Stimulated activated CD4-positive, alpha-beta T cell treated with anti-CD3 and anti-CD28 coated beads, Interleukin-4, amount 100 ng/mL, for 4 hours (primary cell): ENCODE results near the gene YAF2.
A peak's percentile ranks its signal among the peaks of the same experiment; 100 is the strongest.
"Not testable (repeated sequence)": the region's sequence is repeated elsewhere in the genome, so short reads cannot be mapped to it uniquely, and the experiment has no call there.

Experiments used
- DNase-seq, 2 experiments: peaks; one replicate each; pipeline ENCODE4 v3.0.0-alpha.2; 2020

YAF2 gene

DNA sequence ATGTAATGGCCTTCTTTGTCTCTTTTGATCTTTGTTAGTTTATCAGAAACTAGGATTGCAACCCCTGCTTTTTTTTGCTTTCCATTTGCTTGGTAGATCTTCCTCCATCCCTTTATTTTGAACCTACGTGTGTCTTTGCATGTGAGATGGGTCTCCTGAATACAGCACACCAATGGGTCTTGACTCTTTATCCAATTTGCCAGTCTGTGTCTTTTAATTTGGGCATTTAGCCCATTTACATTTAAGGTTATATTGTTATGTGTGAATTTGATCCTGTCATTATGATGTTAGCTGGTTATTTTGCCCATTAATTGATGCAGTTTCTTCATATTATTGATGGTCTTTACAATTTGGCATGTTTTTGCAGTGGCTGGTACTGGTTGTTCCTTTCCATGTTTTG lies 14.6 kb upstream of the YAF2 start:
- DNase-seq: not testable (repeated sequence)

DNA sequence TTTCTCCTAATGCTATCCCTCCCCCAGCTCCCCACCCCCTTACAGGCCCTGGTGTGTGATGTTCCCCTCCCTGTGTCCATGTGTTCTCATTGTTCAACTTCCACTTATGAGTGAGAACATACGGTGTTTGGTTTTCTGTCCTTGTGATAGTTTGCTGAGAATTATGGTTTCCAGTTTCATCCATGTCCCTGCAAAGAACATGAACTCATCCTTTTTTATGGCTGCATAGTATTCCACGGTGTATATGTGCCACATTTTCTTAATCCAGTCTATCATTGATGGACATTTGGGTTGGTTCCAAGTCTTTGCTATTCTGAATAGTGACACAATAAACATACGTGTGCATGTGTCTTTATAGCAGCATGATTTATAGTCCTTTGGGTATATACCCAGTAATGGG lies 11.0 kb upstream of the YAF2 start:
- not testable (repeated sequence) for DNase-seq

DNA sequence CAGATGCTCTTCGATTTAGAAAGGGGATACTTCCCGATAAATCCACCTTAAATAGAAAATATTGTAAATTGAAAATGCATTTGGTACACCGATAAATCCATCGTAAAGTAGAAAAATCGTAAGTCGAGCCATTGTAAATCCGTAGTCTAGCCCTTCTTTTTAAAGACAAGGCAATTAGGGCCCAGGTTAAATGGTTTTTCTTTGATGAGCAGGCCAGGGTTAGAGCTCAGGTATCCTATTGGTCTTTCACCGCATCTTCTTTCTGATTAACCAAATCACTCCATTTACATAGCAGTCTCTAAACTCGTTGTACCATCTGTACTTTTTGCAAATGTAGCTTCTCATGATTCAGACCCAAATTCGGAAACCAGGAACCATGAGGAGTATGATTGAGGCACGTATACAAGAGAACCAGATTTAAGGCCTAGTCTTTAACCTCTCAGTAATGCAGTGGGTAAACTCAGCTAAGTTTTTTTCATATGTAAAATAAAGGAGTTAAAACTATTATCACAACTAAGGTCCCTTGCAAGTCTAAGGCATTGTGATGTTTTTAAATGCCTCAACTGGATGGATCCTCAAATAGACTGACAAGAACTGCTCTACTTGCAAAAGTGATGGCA lies 2.2 kb upstream of the YAF2 start:
- DNase-seq: no peak

DNA sequence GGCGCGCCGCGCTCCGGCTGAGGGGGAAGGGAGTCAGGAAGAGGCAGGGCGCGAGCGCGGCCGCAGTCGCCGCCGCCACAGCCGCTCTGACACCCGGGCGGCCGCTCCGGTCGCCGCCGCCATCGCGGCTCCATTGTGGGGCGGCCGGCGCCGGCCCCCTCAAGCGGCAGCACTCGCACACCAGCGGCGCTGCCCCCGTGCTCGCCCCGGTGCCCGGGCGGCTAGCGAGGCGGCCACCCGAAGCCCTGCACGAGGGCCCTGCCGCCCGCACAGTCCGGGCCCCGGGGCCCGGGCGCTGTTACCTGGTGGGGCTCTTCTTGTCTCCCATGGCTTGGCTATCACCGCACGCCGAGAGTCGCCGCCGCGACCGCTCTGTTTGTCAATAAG lies 202 bp downstream of the YAF2 start:
- no peak for DNase-seq

- peak; percentile 56 to 57 for DNase-seq
Observed at GRCh38 chr12:42237052-42237852, 796 bp downstream of the YAF2 start.

- no peak for DNase-seq
Observed at GRCh38 chr12:42236017-42236416, 2.0 kb downstream of the YAF2 start.

DNA sequence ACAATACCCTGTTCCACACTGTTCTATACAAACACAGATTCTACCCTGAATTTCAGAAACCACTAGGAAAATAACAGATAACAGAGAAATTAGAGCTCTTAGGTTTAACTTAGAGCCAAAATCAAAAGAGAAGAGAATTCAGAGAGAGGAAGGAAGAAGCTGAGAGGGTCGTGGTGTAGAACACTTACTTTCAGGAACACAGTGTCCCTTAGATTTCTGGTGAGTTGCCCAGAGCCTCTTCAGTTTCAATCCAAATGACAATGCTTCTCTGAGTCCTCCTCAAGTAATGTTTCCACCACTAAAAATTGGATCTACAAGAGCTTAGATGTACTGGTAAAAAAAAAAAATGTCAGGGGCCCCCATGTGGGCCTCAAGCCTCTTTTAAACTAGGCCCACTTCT lies 2.6 kb downstream of the YAF2 start:
- DNase-seq: no peak

DNA sequence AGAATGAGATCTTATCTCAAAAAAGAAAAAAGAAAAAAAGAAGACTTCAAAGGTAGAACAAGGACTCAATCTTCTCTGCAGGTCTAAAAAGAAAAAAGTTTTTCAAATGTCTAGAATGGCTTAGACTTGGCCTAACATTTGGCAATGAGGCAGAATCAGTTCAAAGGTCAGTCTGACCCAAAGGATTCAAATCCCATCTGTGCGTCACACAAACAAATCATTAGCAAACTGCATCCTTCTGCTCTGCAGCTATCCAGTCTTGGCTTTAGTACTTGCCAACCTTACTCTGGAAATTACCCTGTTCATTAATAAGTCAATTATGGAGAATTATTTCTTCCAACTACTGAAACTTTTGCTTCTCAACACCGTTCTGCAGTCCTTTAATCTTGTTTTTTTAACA lies 3.1 kb downstream of the YAF2 start:
- DNase-seq: no peak

- DNase-seq: not testable (repeated sequence)
Observed at GRCh38 chr12:42227525-42227924, 10.5 kb downstream of the YAF2 start.

- not testable (repeated sequence) for DNase-seq
Observed at GRCh38 chr12:42224501-42224900, 13.5 kb downstream of the YAF2 start.

GRCh38 chr12:42222724-42223123 lies 15.3 kb downstream of the YAF2 start:
- no peak for DNase-seq

- no peak for DNase-seq
Observed at GRCh38 chr12:42221726-42222125, 16.3 kb downstream of the YAF2 start.

- DNase-seq: no peak
Observed at GRCh38 chr12:42217656-42218055, 20.4 kb downstream of the YAF2 start.

DNA sequence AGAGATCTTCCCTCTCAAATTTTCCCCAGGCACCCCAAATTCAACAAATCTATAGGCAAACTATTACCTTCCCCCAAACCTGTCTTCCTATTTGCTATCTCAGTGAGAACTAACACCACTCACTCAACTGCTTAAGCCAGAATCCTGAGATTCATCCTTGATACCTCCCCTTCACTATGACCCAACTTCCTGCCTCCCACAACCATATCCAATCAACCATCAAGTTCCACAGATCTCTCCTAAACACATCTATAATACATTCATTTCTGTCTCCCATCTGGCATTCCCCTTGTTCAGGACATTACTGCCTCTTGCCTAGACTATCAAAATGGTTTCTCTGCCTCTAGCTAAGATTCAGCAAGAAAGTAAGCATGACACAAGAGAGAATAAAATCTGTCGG lies 21.3 kb downstream of the YAF2 start:
- no peak for DNase-seq

DNA sequence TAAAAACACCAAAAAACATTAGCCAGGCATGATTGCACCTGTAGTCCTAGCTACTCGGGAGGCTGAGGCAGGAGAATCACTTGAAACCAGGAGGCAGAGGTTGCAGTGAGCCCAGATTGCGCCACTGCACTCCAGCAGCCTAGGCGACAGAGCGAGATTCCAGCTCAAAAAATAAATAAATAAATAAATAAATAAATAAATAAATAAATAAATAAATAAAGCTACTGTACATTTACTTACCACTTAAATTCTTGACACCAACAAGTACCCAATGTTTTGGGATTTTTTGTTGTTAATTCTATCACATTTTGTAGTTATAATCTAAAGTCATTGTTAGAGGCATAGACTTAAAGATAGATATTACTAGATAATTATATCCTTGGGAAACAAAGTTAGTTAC lies 22.3 kb downstream of the YAF2 start:
- DNase-seq: not testable (repeated sequence)

DNA sequence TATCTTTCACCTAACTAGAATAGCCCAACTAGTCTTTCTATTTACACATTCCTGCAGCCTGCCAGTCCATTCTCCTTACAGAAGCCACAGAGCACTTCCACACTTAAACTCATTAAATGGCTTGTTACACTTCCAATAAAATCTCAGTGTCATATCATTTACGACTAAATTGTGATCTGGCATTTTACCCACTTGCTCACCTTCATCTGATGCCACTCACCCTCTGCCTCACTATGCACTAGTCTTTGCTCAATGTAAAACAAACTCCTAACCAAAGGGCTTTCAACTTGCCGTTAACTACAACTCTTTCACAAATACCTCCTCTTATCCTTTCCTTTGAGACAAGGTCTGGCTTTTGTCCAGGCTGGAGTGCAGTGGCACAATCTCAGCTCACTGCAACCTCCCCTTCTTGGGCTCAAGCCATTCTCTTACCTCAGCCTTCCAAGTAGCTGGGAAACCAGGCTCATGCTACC lies 24.1 kb downstream of the YAF2 start:
- DNase-seq: no peak

GRCh38 chr12:42213023-42213422 lies 25.0 kb downstream of the YAF2 start:
- DNase-seq: no peak

DNA sequence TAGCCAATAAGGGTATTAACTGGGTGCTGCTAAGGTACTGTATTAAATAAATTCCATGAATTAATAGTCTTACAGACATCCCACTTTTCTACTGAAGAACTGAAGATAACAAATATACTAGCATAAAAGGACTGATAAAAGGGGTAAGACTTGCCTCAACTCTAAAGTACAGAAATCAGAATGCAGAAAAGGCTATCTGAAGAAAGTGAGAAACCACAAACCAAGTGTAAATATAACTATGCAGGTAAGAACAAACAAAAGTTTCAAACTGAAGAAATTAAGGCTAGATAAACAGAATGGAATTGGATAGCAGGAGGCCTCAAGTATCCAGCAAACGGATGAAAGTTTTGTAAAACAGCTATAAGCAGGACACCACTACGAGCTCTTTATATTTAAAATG lies 29.5 kb downstream of the YAF2 start:
- DNase-seq: no peak

DNA sequence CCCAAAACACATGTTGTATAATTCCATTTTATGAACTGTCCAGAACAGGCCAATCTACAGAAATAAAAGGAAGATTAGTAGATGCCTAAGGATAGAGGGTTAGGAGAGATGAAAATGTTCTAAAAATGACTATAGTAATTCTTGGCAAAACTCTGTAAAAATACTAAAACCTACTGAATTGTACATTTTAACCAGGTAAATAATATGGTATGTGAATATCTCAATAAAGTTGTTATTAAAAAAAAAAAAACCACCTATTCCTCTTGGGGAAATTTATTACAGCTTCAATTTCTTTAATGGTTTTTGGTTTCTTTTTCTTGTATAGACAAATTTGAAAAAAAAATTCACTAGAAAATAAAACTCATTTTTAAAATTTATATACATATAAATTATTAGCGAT lies 33.2 kb downstream of the YAF2 start:
- no peak for DNase-seq

GRCh38 chr12:42204362-42204761 lies 33.7 kb downstream of the YAF2 start:
- no peak for DNase-seq

DNA sequence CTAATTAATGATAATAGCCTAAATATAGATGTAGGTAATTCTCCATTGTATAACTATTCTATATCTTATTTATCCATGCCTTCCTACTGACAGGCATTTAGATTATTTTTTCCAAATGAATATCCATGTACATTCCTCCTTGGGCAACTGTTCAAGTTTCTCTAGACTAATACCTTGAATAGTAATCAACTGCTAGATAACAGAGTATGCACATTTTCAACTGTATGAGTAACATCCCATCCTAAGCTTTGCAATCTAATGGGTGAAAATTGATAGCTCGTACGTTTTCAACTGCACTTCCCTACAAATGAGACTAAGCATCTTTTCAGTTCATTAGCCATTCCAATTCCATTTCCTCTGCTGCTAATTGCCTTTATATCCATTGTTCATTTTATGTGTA lies 37.0 kb downstream of the YAF2 start:
- no peak for DNase-seq

- no peak for DNase-seq
Observed at GRCh38 chr12:42199007-42199406, 39.0 kb downstream of the YAF2 start.

DNA sequence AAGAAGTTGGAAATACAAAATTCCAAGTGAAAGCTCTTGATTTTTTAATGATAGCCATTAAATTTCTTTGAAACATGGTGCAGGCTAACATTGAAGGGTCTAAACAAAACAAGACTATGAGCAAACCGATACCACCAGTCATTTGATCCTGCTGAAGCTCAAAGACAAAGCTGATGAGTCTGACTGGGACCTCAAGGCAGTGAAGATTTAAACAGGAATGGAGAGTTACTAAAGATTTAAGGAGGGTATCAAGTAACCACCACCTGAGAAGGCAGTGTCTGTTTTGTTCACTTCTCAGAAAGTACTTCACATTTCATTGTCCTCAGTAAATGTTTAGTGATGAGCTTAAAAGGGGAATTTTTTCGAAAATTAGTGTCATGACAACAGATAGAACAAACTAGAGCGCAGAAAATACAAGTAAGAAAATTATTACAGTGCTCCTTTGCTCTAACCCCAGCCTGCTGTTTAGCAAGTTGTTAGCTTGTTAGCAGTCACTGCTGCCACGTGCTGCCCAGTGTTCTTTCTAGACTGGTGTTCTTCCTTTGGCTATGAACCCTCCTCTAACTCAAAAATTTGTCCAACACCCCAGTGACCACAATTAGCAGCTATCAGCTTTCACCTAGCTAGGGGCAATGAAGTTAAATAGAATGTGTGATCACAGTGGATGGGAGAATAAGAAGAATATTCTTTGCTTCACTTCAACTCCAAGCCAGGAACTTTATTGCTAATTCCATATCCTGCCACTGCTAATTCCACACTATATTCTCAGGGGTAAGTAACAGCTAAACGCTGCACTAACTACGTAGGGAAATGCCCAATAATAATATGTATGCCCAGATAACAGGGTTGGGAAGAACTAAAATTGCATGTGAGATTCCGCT lies 41.1 kb downstream of the YAF2 start:
- no peak for DNase-seq

- DNase-seq: no peak
Observed at GRCh38 chr12:42192686-42193085, 45.4 kb downstream of the YAF2 start.
